AG04450 (cell line): ENCODE measurements around the gene IL36RN. TPM values are rescaled to one million over a fixed set of nuclear protein-coding genes. Genes with fewer than 3 reads are reported as not detected.

Experiments
- CTCF ChIA-PET: fragments of 300-600, 350-600 bp; formaldehyde crosslinking; extraction: SDS; loops from one replicate; lab custom pipeline; 2022; ENCODE audit warnings: antibody characterized with exemption, inconsistent platforms; lab: Charles Lee
- POLR2A ChIA-PET: fragments of 350-600 bp; formaldehyde crosslinking; extraction: SDS; loops from one replicate; lab custom pipeline; 2021; ENCODE audit warnings: antibody characterized with exemption, inconsistent platforms; lab: Yijun Ruan, JAX
- DNase-seq: peaks from one replicate; pipeline ENCODE4 v3.0.0-alpha.2; 2011; ENCODE audit warnings: low read depth, low spot score
- H3K27ac ChIP-seq: one replicate; pipeline ENCODE4 v1.5.1; 2012; ENCODE audit warnings: low read depth, low read length, control low read depth
- H3K27me3 ChIP-seq: one replicate; pipeline ENCODE4 v1.6.0; 2012; ENCODE audit warnings: low read length; ENCODE audit not compliant: control insufficient read depth, insufficient read depth
- H3K4me3 ChIP-seq: 2 replicates; pipeline ENCODE4 v1.5.1; 2011; ENCODE audit warnings: mild to moderate bottlenecking, low read depth, low read length, control low read depth
- H3K9me3 ChIP-seq: 2 replicates; pipeline ENCODE4 v1.5.1; 2012; ENCODE audit warnings: low read length; ENCODE audit not compliant: control insufficient read depth, insufficient read depth
- polyA plus RNA-seq: library from polyadenylated mRNA; depleted of rRNA; stranded (reverse); fragments of >200 nt; gene quantifications from 2 replicates; pipeline ENCODE4 v1.2.3, GENCODE V29; 2011
- TF ChIP-seq, protein P1 (sequence below): IDR thresholded peaks from 2 replicates; pipeline ENCODE4 v1.5.1; 2011; ENCODE audit warnings: low read depth, low read length, control low read depth, inconsistent platforms

The IL36RN gene
- polyA plus RNA-seq, 1 experiment: not detected

DNA sequence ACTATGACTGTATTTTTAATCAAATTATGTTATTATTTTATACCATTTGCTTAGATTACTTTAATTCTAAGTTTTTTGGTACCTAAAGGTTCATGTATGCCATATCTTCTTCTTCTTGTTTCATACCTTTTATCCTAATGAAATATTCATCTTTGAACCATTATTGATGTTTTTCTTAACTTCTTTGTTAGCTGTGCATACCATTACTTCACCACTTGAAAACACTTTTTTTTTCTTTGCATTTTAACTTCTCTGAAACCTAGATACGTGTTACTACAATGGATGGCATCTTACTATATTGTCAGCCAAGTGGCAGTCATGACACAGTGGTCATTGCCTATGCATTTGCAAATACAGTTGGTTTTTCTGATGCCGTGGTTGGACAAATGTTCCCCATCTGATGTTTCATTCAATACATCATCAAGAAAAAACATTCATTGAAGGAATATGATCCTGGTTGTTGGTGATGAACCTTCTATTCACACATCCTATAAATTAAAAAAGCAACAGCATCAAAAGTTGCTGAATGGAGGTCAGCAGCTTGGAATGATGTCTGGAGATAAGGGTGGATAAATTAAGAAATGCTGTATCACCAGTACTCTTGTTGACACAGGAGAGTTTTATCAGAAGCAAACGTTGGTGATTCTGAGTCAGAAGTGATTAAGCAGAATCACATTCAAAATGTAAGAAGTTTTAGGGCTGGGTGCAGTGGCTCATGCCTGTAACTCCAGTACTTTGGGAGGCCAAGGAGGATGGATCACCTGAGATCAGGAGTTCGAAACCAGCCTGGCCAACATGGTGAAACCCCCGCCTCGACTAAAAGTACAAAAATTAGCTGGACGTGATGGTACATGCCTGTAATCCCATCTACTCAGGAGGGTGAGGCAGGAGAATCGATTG lies 46.3 kb upstream of the IL36RN start:
- ChIA-PET CTCF (no interaction called here), POLR2A (no interaction called here)
- DNase-seq: no peak
- Histone ChIP-seq H3K4me3 (no peak overlapping the region), H3K27me3 (peaks cover 5% of the 10 kb centered on the region), H3K27ac (no peak overlapping the region), H3K9me3 (no peaks in the 10 kb centered on the region)
- TF ChIP-seq, protein P1, sequence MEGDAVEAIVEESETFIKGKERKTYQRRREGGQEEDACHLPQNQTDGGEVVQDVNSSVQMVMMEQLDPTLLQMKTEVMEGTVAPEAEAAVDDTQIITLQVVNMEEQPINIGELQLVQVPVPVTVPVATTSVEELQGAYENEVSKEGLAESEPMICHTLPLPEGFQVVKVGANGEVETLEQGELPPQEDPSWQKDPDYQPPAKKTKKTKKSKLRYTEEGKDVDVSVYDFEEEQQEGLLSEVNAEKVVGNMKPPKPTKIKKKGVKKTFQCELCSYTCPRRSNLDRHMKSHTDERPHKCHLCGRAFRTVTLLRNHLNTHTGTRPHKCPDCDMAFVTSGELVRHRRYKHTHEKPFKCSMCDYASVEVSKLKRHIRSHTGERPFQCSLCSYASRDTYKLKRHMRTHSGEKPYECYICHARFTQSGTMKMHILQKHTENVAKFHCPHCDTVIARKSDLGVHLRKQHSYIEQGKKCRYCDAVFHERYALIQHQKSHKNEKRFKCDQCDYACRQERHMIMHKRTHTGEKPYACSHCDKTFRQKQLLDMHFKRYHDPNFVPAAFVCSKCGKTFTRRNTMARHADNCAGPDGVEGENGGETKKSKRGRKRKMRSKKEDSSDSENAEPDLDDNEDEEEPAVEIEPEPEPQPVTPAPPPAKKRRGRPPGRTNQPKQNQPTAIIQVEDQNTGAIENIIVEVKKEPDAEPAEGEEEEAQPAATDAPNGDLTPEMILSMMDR: no peak

DNA sequence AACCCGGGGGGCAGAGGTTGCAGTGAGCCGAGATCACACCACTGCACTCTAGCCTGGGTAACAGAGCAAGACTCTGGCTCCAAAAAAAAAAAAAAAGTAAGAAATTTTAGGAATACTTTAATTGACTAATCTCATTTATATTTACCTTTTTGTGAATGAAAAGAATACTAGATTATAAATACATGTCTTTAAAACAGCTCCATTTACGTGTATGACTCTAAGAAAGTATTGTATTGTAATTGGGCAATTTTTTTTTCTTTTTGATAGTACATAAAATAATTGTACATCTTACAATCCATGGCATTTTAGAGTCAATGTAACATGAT lies 45.7 kb upstream of the IL36RN start:
- no peaks in the 10 kb centered on the region for H3K9me3 ChIP-seq
- H3K4me3 ChIP-seq: no peak overlapping the region
- DNase-seq: no peak
- CTCF ChIA-PET: no interaction called here
- TF ChIP-seq, protein P1: no peak
- POLR2A ChIA-PET: no interaction called here
- H3K27me3 ChIP-seq: peaks cover 5% of the 10 kb centered on the region
- no peak overlapping the region for H3K27ac ChIP-seq

DNA sequence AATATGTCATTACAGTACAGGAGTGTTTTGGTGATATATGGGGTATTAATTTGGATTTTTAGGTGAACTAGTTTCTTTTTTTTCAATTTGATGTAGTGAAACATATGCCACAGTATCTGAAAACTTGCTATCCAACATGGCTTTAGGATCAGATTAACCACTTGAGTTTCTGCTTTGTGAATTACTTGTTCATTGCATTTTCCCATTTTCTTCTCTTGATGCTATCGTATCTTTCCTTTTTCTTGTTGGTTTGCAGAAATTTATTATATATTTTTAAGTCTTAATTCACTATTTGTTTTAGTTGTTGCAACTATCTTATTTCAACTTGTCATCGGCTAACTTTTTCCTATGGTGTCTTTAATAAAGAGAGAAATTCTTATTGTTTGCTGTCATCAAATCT lies 44.9 kb upstream of the IL36RN start:
- Histone ChIP-seq H3K9me3 (no peaks in the 10 kb centered on the region), H3K27me3 (peaks cover 5% of the 10 kb centered on the region), H3K27ac (no peak overlapping the region), H3K4me3 (no peak overlapping the region)
- ChIA-PET POLR2A (no interaction called here), CTCF (no interaction called here)
- DNase-seq: no peak
- TF ChIP-seq, protein P1: no peak

DNA sequence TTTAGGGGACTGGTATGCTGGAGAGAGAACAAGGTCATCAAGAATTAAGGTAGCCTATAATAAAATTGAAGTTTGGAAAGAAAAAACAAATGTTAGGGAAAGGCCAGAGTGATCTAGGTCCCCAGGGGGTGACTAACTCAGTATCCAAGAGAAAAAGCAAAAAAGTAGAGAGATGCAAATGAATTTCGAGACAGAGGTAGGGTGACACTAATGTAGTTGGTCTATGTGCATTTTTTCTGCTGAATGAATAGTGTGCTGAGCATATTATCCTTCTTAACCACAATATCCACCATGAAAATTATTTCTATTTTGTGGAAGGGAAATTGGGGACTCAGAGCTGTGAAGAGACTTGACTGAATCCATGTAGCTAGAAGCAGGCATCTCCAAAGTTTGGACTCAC lies 44.0 kb upstream of the IL36RN start:
- CTCF ChIA-PET: no interaction called here
- TF ChIP-seq, protein P1: no peak
- POLR2A ChIA-PET: no interaction called here

DNA sequence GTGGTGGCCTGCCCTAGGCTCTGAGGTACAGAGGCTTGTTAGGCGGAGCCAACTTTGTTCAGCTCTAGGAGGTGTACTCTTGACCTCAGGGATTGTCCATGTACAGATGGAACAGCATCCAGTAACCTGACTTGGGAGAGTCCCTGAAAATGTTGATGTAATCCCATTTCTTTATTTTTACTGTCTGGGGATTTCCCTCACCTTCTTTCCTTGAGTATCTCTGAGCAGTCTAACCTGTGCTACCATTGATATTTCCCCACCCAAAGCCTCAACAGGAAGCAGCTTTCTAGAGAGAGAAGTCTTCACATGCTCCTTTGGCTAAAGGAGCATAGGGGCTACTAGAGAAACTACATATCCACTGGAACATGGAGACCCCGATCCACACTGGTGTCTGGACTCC lies 43.3 kb upstream of the IL36RN start:
- ChIA-PET POLR2A (no interaction called here), CTCF (no interaction called here)
- no peak for DNase-seq
- Histone ChIP-seq H3K27ac (no peak overlapping the region), H3K9me3 (no peaks in the 10 kb centered on the region), H3K27me3 (peaks cover 5% of the 10 kb centered on the region), H3K4me3 (no peak overlapping the region)
- TF ChIP-seq, protein P1: no peak

More for the DNA sequence above, 44.0 kb upstream of the IL36RN start:
- Histone ChIP-seq H3K27me3 (peaks cover 5% of the 10 kb centered on the region), H3K9me3 (no peaks in the 10 kb centered on the region), H3K4me3 (no peak overlapping the region), H3K27ac (no peak overlapping the region)
- no peak for DNase-seq
